NCI-H1694 (cell line): ENCODE results near the gene PLIN5.

Source experiments
- DNase-seq: peaks from one replicate; lab custom pipeline; 2025; lab: John Stamatoyannopoulos, UW

PLIN5 gene

DNA sequence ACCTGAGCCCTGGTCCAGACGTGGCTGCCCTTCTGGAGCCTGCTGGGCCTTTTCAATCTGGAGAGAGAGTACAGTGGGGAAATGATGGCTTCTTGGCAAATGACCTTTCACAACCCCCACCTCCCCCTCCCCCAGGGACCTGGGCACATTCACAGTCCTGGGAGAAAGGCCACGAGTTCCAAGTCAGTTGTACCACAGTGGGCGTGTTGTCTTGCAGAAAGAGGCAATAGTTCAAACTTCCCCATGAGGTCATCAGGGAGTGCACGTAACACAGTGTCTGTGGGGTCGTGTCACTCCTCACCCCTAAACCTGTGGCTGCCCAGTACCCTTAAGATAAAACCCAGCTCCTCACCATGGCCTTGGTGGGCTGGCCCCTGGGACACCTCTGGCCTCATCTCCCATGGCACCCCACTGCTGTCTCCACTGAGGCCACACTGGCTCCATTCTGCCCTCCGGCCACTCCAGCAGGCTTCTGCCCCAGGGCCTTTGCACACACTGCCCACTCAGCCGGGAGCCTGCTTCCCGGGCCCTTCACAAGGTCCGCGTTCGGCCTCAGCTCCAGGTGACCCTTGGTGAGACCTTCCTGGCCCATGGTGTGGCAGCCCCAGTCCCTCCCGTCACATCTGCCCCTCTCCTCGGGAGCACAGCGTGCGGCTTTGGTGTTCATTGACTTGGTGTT is 30.0 kb downstream of the PLIN5 start:
- no peak for DNase-seq

DNA sequence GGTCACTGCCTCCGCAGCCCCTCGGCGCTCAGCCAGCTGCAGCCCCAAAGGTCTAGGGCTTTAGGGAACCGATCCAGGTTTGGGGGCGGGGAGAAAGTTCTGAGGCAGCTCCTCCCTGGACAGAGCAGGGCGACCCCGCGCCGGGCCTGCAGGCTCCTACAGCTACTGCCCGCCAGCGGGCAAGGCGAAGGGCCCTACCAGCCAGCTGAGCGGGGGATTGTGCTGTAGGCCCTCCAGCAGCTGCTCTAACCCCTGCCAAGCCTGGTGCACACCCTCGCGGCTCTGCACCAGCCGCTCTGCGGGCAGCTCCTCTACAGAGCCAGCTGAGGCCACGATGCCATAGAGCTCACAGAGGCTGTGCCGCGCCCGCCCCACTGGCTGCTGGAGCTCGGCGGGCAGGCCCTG is 30.7 kb downstream of the PLIN5 start:
- no peak for DNase-seq

DNA sequence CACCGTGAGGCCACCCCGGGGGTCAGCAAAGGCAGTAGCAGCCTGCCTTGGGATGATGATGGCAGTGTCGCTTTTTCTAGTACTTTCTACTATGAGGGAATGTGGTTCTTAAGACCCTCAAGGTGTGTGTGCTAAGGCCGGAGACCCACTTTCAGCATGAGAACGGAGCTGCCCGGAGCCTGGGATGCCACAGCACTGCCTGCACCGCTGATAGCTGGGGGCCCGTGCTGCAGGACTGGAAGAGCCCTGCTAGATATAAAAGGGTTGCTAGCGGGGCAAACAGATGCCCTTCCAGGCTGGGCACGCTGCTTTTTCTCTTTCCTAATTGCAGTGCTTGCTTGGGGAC is 31.2 kb downstream of the PLIN5 start:
- DNase-seq = no peak

DNA sequence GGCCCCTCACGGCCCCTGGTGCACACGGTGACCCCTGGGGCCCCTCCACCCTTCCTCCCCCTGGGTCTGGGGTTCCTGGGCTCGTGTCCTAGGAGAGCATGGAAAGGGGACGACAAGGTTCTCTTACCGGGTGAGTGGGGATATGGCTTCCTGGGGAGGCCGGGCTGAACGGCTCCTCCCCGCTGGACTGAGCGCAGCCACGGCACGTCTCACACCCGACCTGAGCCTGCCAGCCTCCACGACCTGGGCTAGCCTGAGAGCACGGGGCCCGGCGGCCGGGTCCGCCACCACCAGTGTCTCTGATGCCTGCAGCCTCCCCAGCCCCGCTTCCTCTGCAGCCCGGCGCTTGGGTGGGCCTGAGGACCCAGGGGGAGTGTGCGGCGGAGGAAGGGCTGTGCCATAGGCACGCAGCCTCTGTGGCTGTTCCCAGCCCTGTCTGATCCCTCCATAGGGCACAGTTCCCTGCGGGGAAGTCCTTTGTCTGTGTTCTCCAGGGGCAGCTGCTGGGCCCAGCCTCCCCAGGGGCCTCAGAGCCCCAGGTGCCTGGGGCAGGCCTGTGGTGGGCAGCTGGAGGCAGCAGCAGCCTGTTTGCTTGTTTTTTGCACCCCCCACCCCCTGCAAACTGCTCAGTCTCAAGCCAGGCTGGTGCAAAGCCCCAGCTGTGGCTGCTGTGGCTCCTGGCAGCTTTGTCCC is 31.7 kb downstream of the PLIN5 start:
- DNase-seq = no peak

DNA sequence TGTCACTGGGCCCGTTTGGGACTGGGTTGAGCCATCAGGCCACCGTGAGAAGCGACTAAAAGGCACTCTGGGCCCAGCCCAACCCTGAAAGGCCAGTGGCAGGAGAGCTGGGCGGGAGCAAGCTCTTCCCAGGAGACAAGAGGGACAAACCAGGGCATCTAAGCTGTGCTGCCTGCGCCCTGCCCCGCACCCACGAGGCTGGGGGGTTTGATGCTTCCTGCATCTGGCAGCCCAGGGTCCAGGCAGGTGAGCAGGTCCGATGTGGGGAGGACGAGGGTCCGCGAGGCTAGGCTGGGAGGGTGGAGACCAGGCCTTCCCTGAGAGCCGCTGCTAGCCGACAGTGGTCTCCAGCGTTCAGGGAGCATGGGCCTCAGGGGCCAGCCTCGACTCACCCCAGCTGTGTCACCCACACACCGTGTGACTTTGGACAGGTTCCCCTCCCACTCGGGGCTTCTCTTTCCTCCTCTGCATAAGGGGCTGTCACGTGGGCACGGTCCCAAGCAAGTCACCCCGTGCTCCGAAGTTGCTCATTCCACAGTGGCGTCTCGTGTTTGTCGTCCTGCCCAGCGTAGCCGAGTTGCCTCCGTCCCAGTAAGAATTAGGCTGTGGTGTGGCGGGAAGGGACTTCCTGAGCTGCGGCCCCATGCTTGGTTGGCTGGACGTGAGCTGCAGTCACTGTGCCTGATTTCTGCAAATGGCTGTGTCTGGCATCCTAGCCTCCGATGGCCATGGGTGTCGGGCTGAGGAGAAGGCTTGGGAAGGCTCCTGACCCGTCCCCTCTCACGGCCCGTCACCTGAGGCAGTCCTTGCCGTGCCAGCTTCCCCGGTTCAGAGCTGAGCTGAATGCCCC is 32.5 kb downstream of the PLIN5 start:
- no peak for DNase-seq

DNA sequence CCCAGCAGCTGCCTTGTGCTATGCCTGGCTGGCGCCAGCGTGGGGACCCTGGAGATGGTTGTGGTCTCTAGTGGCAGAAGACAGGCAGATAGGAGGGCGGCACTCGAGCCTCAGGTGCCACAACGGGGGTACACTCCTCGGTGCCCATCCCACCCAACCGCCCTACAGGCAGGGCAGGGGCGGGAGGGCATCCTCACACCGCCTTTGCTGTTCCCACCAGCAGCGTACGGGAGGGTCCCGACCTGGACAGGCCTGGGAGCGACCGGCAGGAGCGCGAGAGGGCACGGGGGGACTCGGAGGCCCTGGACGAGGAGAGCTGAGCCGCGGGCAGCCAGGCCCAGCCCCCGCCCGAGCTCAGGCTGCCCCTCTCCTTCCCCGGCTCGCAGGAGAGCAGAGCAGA is 33.3 kb downstream of the PLIN5 start:
- DNase-seq = no peak

GRCh38 chr19:4500841-4501591 is 34.0 kb downstream of the PLIN5 start:
- DNase-seq = no peak

DNA sequence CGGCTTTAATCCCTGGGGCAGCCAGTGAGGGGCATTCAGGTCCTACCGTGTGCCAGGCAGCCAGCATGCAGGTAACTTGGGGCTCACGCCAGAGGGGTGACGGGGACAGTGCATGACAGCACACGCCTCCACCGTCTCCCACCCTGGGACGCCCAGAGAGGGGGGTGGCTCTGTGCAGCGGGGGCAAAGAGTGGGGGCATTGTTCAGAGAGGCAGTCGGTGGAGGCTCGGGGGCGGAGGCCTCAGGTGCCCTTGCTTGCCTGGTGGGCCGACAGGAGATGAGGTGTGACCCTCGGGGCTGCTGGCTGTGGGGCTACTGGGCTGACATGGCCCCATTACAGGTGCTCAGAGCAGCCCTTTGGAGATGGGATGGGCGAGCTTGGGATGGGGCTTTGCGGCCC is 35.2 kb downstream of the PLIN5 start:
- DNase-seq = no peak

DNA sequence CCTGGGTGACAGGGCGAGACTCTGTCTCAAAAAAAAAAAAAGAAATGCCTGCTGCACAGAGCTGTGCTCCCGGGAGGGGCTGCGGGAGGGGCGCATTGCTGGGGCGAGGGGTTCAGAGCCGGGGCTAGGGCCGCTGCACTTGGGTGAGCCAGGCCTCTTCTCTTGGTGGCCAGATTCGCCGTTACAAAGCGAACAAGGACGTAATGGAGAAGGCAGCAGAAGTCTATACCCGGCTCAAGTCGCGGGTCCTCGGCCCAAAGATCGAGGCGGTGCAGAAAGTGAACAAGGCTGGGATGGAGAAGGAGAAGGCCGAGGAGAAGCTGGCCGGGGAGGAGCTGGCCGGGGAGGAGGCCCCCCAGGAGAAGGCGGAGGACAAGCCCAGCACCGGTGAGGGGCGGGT is 35.7 kb downstream of the PLIN5 start:
- DNase-seq = no peak

- no peak for DNase-seq
These were observed 36.3 kb downstream of the PLIN5 start for GRCh38 chr19:4498694-4499093.

DNA sequence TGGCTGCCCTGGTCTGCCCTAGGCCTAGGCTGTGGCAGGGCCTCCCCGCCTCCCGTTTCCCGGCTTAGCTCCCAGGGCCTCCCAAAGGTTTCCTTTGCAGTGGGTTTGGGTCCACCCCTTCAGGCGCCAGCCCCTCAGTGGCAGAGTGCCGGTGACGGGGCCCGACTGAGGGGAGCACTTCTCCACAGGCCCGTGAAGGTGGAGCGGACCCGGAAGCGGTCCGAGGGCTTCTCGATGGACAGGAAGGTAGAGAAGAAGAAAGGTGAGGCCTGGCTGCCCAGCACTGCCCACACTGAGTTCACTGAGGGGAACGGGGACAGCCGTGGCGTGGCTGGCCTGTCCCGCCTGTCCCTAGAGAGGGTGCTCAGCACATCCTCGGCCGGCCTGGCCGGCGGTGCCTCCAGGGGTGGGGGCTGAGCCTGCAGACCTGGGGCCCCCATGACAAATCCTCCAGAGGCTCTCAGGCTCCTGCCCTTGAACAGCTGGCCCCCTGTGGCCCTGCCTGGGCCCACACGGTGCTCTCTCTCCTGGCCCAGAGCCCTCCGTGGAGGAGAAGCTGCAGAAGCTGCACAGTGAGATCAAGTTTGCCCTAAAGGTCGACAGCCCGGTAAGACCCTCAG is 37.1 kb downstream of the PLIN5 start:
- DNase-seq = no peak

- no peak for DNase-seq
These were observed 38.7 kb downstream of the PLIN5 start for GRCh38 chr19:4496304-4496703.

DNA sequence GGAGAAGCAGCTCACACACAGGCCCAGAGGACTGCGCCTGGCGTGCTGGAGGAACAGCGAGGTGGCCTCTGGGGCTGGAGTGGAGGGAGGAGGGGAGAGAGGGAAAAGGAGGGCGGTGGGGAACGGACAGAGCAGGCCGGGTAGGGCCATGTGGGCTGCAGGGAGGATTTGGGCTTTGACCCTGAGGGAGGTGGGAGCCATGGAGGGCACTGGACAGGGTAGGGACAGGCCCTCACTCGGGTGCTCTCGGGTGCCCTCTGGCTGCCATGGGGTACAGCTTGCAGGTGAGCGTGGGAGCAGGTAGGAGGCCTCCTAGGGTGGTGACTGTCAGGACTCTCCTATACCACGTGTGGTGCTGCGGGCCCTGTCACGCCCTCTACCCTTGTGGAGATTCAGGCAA is 39.6 kb downstream of the PLIN5 start:
- no peak for DNase-seq

DNA sequence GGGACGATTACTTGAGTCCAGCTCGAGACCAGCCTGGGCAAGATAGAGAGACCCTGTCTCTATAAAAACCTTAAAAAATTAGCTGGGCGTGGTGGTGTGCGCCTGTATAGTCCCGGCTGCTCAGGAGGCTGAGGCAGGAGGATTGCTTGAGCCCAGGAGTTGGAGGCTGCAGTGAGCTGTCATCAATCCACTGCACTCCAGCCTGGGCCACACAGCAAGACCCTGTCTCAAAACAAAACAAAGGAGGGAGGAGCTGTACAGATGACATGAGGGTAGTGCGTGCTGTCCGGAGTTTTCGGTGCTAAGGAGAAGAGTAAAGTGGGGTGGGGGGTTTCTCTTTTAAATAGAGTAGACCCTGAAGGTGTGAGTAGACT is 40.3 kb downstream of the PLIN5 start:
- DNase-seq = no peak

DNA sequence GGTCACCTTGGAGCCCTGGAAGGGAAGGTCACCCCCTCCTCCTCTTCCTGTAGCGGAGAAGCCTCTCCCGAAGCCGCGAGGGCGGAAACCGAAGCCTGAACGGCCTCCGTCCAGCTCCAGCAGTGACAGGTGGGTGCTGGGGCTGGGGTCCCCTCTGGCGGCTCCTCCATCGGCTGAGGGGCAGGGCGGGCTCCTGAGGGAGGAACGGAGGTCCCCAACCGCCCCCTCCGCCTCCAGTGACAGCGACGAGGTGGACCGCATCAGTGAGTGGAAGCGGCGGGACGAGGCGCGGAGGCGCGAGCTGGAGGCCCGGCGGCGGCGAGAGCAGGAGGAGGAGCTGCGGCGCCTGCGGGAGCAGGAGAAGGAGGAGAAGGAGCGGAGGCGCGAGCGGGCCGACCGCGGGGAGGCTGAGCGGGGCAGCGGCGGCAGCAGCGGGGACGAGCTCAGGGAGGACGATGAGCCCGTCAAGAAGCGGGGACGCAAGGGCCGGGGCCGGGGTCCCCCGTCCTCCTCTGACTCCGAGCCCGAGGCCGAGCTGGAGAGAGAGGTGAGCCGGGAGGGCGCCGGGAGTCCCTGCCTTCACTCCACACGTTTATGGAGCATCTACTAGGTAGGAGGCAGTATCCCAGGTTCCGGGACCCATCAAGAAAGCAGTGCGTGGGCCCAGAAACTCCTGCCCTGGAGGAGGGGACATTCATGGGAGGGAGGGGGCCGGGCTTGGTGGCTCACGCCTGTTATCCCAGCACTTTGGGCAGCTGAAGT is 40.9 kb downstream of the PLIN5 start:
- DNase-seq = no peak

DNA sequence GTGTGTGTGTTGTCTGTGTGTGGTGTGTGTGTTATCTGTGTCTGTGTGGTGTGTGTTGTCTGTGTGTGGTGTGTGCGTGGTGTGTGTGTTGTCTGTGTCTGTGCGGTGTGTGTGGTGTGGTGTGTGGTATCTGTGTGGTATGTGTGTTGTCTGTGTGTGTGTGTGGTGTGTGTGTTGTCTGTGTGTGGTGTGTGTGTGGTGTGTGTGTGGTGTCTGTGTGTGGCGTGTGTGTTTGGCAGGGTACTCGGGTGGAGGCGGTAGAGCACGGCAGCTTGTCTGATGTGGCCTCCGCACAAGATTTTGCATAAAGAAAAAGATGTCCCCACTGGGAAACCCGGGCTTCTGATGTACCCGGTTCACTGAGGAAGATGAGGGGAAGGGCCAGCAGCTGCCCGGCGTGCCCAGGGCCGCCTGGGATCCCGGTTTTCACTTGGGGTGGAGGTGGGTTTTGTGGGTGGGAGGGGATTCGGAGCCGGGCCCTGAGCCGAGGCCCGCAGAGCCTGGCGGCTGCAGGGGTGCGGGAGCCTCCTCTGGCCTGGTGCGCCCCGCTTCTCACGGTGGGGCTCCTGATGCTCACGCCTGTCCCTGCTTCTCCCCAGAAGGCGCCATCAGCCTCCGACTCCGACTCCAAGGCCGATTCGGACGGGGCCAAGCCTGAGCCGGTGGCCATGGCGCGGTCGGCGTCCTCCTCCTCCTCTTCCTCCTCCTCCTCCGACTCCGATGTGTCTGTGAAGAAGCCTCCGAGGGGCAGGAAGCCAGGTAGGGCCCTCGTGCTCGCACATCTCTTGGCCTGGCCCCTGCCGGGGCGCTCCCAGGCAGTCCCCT is 41.7 kb downstream of the PLIN5 start:
- DNase-seq = no peak

- DNase-seq = no peak
These were observed 42.5 kb downstream of the PLIN5 start for GRCh38 chr19:4492337-4493103.

DNA sequence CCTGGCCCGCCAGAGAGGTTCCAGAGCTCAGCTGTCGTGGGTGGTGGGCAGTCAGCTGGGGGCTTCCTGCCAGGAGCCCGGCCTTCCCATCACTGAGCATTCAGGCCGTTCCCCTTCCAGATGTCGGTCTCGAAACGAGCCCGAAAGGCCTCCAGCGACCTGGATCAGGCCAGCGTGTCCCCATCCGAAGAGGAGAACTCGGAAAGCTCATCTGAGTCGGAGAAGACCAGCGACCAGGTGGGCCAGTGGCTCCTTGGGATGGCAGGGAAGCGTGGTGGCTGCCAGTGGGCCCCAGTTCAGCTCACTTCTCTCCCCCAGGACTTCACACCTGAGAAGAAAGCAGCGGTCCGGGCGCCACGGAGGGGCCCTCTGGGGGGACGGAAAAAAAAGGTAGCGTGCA is 43.6 kb downstream of the PLIN5 start:
- DNase-seq = no peak

- no peak for DNase-seq
These were observed 46.5 kb downstream of the PLIN5 start for GRCh38 chr19:4488496-4488895.

DNA sequence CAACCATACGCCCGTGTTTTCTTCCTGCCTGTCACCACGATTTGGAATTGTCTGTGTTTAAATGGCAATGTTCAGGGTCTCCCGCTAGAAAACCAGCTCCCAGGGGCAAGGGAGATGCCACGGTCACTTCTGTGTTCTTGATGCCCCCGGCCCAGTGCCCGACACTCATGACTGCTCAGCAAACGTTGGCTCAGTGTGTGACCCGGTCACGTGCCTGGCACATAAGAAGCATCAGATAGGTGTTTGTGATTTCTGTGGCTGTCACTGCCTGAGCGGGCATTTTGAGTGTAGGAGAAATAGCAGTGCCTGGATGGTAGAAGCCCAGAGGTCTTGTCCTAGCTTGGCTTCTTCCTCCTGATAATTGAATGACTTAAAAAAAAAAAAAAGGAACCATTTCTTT is 47.5 kb downstream of the PLIN5 start:
- no peak for DNase-seq
